ENCODE measurements around the gene SORT1. TPM values are rescaled to one million over a fixed set of nuclear protein-coding genes. Genes with fewer than 3 reads are reported as not detected.

The SORT1 gene
- polyA plus RNA-seq, 1 donor from 2014 or later = 33.3 TPM

DNA sequence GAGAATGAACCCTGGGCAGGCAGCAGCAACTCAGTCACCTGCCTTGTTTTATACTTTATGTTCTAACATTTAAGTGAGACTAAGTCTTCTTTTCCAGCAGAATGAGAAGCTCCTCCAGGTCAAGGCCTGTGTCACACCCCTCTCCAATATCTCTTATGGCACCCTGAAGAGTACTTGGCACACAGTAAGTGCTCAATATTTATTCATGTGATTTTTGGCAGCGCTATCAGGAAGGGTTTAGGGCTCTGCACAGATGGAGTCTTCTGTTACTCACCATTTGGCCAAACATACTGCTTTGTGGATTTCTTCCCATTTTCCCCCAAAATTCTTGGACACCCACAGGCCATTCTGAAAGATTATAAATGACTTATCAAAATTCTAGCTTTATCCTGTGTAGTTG is 47.1 kb downstream of the SORT1 start:
- H3K9me2 ChIP-seq (ENCODE audit: insufficient read depth, low read length) = no peaks in the 10 kb centered on the region
- H3K9me3 ChIP-seq (ENCODE audit: low read length) = no peaks in the 10 kb centered on the region
- H3F3A ChIP-seq (ENCODE audit: insufficient read depth, low read length, poor library complexity, severe bottlenecking) = no peaks in the 10 kb centered on the region
- H3K27me3 ChIP-seq (ENCODE audit: insufficient read depth, low read depth, low read length) = no peaks in the 10 kb centered on the region
- no peak overlapping the region for H3K4me3 ChIP-seq (ENCODE audit: low read length)
- no peak overlapping the region for H3K9ac ChIP-seq (ENCODE audit: low read length)
- H3K27ac ChIP-seq (ENCODE audit: low read length) = no peak overlapping the region
- H3K36me3 ChIP-seq (ENCODE audit: insufficient read depth, low read length) = no peaks in the 10 kb centered on the region
- no peaks in the 10 kb centered on the region for H4K20me1 ChIP-seq (ENCODE audit: insufficient read depth)
- no peak overlapping the region for H2AFZ ChIP-seq (ENCODE audit: low read depth, low read length)
- H3K79me2 ChIP-seq (replicated peaks; ENCODE audit: insufficient read depth, low read length) = no peaks in the 10 kb centered on the region
- TF ChIP-seq POLR2AphosphoS5 (IDR thresholded peaks at IDR 0.05) = no peak
- no peak for TF ChIP-seq SMC3 (conservative IDR thresholded peaks at IDR 0.05; ENCODE audit: poor library complexity)
- TF ChIP-seq, protein P1, sequence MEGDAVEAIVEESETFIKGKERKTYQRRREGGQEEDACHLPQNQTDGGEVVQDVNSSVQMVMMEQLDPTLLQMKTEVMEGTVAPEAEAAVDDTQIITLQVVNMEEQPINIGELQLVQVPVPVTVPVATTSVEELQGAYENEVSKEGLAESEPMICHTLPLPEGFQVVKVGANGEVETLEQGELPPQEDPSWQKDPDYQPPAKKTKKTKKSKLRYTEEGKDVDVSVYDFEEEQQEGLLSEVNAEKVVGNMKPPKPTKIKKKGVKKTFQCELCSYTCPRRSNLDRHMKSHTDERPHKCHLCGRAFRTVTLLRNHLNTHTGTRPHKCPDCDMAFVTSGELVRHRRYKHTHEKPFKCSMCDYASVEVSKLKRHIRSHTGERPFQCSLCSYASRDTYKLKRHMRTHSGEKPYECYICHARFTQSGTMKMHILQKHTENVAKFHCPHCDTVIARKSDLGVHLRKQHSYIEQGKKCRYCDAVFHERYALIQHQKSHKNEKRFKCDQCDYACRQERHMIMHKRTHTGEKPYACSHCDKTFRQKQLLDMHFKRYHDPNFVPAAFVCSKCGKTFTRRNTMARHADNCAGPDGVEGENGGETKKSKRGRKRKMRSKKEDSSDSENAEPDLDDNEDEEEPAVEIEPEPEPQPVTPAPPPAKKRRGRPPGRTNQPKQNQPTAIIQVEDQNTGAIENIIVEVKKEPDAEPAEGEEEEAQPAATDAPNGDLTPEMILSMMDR (IDR thresholded peaks at IDR 0.05; ENCODE audit: poor library complexity, severe bottlenecking) = no peak
- TF ChIP-seq EZH2 (IDR thresholded peaks at IDR 0.05; ENCODE audit: borderline replicate concordance, insufficient read depth, low read length, poor library complexity, severe bottlenecking) = no peak
- TF ChIP-seq, protein P2, sequence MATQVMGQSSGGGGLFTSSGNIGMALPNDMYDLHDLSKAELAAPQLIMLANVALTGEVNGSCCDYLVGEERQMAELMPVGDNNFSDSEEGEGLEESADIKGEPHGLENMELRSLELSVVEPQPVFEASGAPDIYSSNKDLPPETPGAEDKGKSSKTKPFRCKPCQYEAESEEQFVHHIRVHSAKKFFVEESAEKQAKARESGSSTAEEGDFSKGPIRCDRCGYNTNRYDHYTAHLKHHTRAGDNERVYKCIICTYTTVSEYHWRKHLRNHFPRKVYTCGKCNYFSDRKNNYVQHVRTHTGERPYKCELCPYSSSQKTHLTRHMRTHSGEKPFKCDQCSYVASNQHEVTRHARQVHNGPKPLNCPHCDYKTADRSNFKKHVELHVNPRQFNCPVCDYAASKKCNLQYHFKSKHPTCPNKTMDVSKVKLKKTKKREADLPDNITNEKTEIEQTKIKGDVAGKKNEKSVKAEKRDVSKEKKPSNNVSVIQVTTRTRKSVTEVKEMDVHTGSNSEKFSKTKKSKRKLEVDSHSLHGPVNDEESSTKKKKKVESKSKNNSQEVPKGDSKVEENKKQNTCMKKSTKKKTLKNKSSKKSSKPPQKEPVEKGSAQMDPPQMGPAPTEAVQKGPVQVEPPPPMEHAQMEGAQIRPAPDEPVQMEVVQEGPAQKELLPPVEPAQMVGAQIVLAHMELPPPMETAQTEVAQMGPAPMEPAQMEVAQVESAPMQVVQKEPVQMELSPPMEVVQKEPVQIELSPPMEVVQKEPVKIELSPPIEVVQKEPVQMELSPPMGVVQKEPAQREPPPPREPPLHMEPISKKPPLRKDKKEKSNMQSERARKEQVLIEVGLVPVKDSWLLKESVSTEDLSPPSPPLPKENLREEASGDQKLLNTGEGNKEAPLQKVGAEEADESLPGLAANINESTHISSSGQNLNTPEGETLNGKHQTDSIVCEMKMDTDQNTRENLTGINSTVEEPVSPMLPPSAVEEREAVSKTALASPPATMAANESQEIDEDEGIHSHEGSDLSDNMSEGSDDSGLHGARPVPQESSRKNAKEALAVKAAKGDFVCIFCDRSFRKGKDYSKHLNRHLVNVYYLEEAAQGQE (IDR thresholded peaks at IDR 0.05; ENCODE audit: borderline replicate concordance) = no peak
- TF ChIP-seq EP300 (conservative IDR thresholded peaks at IDR 0.05; ENCODE audit: poor library complexity, severe bottlenecking) = no peak
- TF ChIP-seq TAF1 (IDR thresholded peaks at IDR 0.05; ENCODE audit: low read depth) = no peak
- no peak for TF ChIP-seq RAD21 (conservative IDR thresholded peaks at IDR 0.05)
- TF ChIP-seq MXI1 (conservative IDR thresholded peaks at IDR 0.05; ENCODE audit: poor library complexity, severe bottlenecking) = no peak
- no peak overlapping the region for H3K4me2 ChIP-seq (ENCODE audit: low read length)

DNA sequence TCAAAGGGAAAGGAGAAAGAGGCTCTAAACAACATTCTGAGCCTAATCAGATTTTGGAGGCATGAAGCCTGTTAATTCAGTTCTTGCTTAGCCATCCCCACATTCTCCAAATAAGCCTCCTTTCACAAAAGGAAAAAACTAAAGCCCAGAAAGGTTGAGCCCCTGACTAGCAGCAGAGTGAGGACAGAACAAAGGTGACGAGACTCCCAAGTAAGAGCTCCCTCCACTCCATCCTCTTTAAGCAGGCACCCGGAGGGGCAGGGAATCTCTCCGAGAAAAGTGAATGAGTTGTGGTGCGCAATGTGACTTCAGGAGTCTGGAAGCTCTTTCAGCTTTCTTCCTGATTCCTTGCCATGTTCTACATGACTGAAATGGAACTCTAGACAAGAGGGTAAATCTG is 47.5 kb downstream of the SORT1 start:
- H3K9ac ChIP-seq (ENCODE audit: low read length) = no peak overlapping the region
- H3K4me3 ChIP-seq (ENCODE audit: low read length) = no peak overlapping the region
- H3F3A ChIP-seq (ENCODE audit: insufficient read depth, low read length, poor library complexity, severe bottlenecking) = no peaks in the 10 kb centered on the region
- no peak overlapping the region for H3K27ac ChIP-seq (ENCODE audit: low read length)
- H3K9me2 ChIP-seq (ENCODE audit: insufficient read depth, low read length) = no peaks in the 10 kb centered on the region
- no peaks in the 10 kb centered on the region for H3K27me3 ChIP-seq (ENCODE audit: insufficient read depth, low read depth, low read length)
- H3K4me2 ChIP-seq (ENCODE audit: low read length) = no peak overlapping the region
- H3K36me3 ChIP-seq (ENCODE audit: insufficient read depth, low read length) = no peaks in the 10 kb centered on the region
- no peak for TF ChIP-seq EZH2 (IDR thresholded peaks at IDR 0.05; ENCODE audit: borderline replicate concordance, insufficient read depth, low read length, poor library complexity, severe bottlenecking)
- TF ChIP-seq RAD21 (conservative IDR thresholded peaks at IDR 0.05) = no peak
- TF ChIP-seq EP300 (conservative IDR thresholded peaks at IDR 0.05; ENCODE audit: poor library complexity, severe bottlenecking) = no peak
- no peaks in the 10 kb centered on the region for H4K20me1 ChIP-seq (ENCODE audit: insufficient read depth)
- no peaks in the 10 kb centered on the region for H3K9me3 ChIP-seq (ENCODE audit: low read length)
- H2AFZ ChIP-seq (ENCODE audit: low read depth, low read length) = no peak overlapping the region
- H3K79me2 ChIP-seq (replicated peaks; ENCODE audit: insufficient read depth, low read length) = no peaks in the 10 kb centered on the region

DNA sequence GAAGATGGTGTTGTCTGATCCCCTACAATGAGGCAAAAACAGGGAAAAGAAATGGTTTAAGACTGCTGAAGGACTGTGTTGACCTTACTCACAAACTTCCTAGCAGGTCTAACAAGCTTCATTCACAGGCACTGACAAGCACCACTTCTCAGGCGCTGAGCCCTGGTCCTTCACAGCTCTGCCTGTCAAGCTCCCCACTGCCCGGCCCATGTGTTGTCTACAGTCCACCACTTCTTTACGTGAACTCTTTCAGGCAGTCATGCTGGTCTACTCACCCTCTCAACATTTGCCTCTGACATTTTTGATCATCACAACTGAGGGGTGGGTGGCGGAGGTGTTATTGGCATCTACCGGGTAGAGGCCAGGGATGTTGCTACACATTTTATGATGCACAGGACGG is 50.2 kb downstream of the SORT1 start:
- H3K36me3 ChIP-seq (ENCODE audit: insufficient read depth, low read length) = no peaks in the 10 kb centered on the region
- no peaks in the 10 kb centered on the region for H3K79me2 ChIP-seq (replicated peaks; ENCODE audit: insufficient read depth, low read length)
- H4K20me1 ChIP-seq (ENCODE audit: insufficient read depth) = no peaks in the 10 kb centered on the region
- H3K27me3 ChIP-seq (ENCODE audit: insufficient read depth, low read depth, low read length) = no peaks in the 10 kb centered on the region
- no peak overlapping the region for H3K9ac ChIP-seq (ENCODE audit: low read length)
- no peaks in the 10 kb centered on the region for H3F3A ChIP-seq (ENCODE audit: insufficient read depth, low read length, poor library complexity, severe bottlenecking)
- H3K27ac ChIP-seq (ENCODE audit: low read length) = no peak overlapping the region
- H2AFZ ChIP-seq (ENCODE audit: low read depth, low read length) = no peak overlapping the region
- TF ChIP-seq, protein P2 (IDR thresholded peaks at IDR 0.05; ENCODE audit: borderline replicate concordance) = no peak
- TF ChIP-seq SMC3 (conservative IDR thresholded peaks at IDR 0.05; ENCODE audit: poor library complexity) (no peak), POLR2AphosphoS5 (IDR thresholded peaks at IDR 0.05) (no peak), TAF1 (IDR thresholded peaks at IDR 0.05; ENCODE audit: low read depth) (no peak), MXI1 (conservative IDR thresholded peaks at IDR 0.05; ENCODE audit: poor library complexity, severe bottlenecking) (no peak)
- TF ChIP-seq, protein P1 (IDR thresholded peaks at IDR 0.05; ENCODE audit: poor library complexity, severe bottlenecking) = no peak
- H3K4me3 ChIP-seq (ENCODE audit: low read length) = no peak overlapping the region
- H3K9me2 ChIP-seq (ENCODE audit: insufficient read depth, low read length) = no peaks in the 10 kb centered on the region
- no peaks in the 10 kb centered on the region for H3K9me3 ChIP-seq (ENCODE audit: low read length)
- no peak overlapping the region for H3K4me2 ChIP-seq (ENCODE audit: low read length)
